ENCODE results near the gene FILIP1L. TPM values are rescaled to one million over a fixed set of nuclear protein-coding genes. Genes with fewer than 3 reads are reported as not detected.

Gene FILIP1L
- polyA plus RNA-seq, 1 of the 3 experiments (the other 2 are of a cell fraction) = 26.8 TPM

DNA sequence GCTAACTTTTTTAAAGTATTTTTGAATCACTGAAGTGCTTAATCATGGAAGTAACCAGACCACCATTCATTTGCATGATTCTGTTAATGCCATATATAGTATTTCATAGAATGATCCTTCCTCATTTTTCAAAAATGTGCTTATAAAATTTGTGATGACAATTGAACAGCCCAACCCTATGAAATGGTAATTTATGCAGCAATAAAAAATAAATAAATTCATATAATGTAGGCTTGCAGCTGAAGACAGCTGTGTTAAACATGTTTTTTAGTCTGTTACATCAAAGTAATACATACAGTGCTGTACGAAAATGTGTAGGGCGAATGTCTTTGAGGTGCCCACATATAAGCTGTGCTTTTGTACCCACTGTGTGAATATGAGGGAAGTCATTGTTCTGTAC, 131.7 kb downstream of the FILIP1L start:
- Histone ChIP-seq H3K9me3 (no peaks in the 10 kb centered on the region), H2AFZ (ENCODE audit: low read depth) (no peak overlapping the region), H3K4me1 (ENCODE audit: control insufficient read depth in 1 of 2, insufficient read depth in 2 of 2, low read depth in 1 of 2, low read length in 1 of 2) (no peaks in the 10 kb centered on the region), H3K36me3 (replicated peaks in 1 of 2; ENCODE audit: control insufficient read depth in 1 of 2, insufficient read depth in 2 of 2, low read length in 1 of 2) (no peaks in the 10 kb centered on the region), H3F3A (replicated peaks; ENCODE audit: insufficient read depth) (no peaks in the 10 kb centered on the region), H3K9ac (no peak overlapping the region), H4K20me1 (ENCODE audit: insufficient read depth) (no peaks in the 10 kb centered on the region), H3K79me2 (ENCODE audit: insufficient read depth) (no peaks in the 10 kb centered on the region), H3K4me3 (ENCODE audit: low read depth in 2 of 2, low read length in 1 of 2) (no peak overlapping the region), H3K4me2 (no peak overlapping the region), H3K9me2 (no peaks in the 10 kb centered on the region), H3K27ac (ENCODE audit: low read depth in 2 of 2, low read length in 1 of 2) (no peak overlapping the region), H3K27me3 (ENCODE audit: insufficient read depth) (no peaks in the 10 kb centered on the region)
- WGBS (ENCODE audit: low lambda C conversion rate) = 92% methylated on average over 2 of the region's 2 CpGs
- TF ChIP-seq YY1 (IDR thresholded peaks at IDR 0.05; ENCODE audit: low read depth) = no peak
- TF ChIP-seq FOSL2 (IDR thresholded peaks at IDR 0.05; ENCODE audit: borderline replicate concordance, low read depth) = no peak
- TF ChIP-seq, protein P1, sequence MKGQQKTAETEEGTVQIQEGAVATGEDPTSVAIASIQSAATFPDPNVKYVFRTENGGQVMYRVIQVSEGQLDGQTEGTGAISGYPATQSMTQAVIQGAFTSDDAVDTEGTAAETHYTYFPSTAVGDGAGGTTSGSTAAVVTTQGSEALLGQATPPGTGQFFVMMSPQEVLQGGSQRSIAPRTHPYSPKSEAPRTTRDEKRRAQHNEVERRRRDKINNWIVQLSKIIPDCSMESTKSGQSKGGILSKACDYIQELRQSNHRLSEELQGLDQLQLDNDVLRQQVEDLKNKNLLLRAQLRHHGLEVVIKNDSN (IDR thresholded peaks at IDR 0.05; ENCODE audit: borderline replicate concordance, low read depth) = no peak
- TF ChIP-seq FOXM1 (IDR thresholded peaks at IDR 0.05; ENCODE audit: low read depth) = no peak
- TF ChIP-seq EZH2phosphoT487 (IDR thresholded peaks at IDR 0.05; ENCODE audit: borderline replicate concordance, low read depth) = no peak
- TF ChIP-seq, protein P2, sequence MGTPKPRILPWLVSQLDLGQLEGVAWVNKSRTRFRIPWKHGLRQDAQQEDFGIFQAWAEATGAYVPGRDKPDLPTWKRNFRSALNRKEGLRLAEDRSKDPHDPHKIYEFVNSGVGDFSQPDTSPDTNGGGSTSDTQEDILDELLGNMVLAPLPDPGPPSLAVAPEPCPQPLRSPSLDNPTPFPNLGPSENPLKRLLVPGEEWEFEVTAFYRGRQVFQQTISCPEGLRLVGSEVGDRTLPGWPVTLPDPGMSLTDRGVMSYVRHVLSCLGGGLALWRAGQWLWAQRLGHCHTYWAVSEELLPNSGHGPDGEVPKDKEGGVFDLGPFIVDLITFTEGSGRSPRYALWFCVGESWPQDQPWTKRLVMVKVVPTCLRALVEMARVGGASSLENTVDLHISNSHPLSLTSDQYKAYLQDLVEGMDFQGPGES (IDR thresholded peaks at IDR 0.05; ENCODE audit: low read depth, low read length) = no peak
- no peak for TF ChIP-seq NRF1 (IDR thresholded peaks at IDR 0.05; ENCODE audit: low read depth, low read length)
- TF ChIP-seq TEAD4 (IDR thresholded peaks at IDR 0.05; ENCODE audit: borderline replicate concordance, insufficient read depth) = no peak
- TF ChIP-seq, protein P3, sequence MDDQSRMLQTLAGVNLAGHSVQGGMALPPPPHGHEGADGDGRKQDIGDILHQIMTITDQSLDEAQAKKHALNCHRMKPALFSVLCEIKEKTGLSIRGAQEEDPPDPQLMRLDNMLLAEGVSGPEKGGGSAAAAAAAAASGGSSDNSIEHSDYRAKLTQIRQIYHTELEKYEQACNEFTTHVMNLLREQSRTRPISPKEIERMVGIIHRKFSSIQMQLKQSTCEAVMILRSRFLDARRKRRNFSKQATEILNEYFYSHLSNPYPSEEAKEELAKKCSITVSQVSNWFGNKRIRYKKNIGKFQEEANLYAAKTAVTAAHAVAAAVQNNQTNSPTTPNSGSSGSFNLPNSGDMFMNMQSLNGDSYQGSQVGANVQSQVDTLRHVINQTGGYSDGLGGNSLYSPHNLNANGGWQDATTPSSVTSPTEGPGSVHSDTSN (IDR thresholded peaks at IDR 0.05) = no peak
- no peak for TF ChIP-seq RXRA (IDR thresholded peaks at IDR 0.05; ENCODE audit: borderline replicate concordance, low read depth)
- TF ChIP-seq GABPA (IDR thresholded peaks at IDR 0.05; ENCODE audit: low read depth) = no peak
- TF ChIP-seq SMC3 (IDR thresholded peaks at IDR 0.05; ENCODE audit: low read depth, low read length) = no peak
- POLR2A ChIA-PET = no interaction called here
- CTCF ChIA-PET = no interaction called here
- no peak for DNase-seq

DNA sequence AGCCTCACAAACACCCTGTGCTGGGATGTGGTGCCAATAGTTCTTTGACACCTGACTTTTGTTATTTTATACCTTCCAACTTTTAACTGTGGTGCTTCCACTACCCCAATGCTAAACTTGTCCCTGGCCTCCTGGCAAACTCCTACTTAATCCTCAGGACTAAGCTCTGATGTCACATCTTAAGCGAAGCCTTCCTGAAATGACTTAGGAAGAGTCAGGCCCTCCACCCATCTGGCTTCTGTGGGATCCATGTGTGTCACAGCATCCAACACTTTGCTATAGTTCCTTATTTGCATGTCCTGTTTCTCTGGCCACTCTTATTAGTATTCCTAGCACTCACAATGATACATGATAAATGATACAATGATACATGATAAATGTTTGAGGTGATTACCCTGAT, 133.2 kb downstream of the FILIP1L start:
- WGBS (ENCODE audit: low lambda C conversion rate) = 100% methylated on average over 1 of the region's 1 CpG
- ChIA-PET CTCF (no interaction called here), POLR2A (no interaction called here)
- H3K4me3 ChIP-seq (ENCODE audit: low read depth in 2 of 2, low read length in 1 of 2) = no peak overlapping the region
- no peaks in the 10 kb centered on the region for H3K79me2 ChIP-seq (ENCODE audit: insufficient read depth)
- H3K4me2 ChIP-seq = no peak overlapping the region
- H3K4me1 ChIP-seq (ENCODE audit: control insufficient read depth in 1 of 2, insufficient read depth in 2 of 2, low read depth in 1 of 2, low read length in 1 of 2) = no peaks in the 10 kb centered on the region
- TF ChIP-seq JUND (IDR thresholded peaks at IDR 0.05) (no peak), TCF12 (IDR thresholded peaks at IDR 0.05) (no peak), NFIC (IDR thresholded peaks at IDR 0.05; ENCODE audit: borderline replicate concordance) (no peak), NRF1 (IDR thresholded peaks at IDR 0.05; ENCODE audit: low read depth, low read length) (no peak), RCOR1 (IDR thresholded peaks at IDR 0.05; ENCODE audit: low read length) (no peak), GABPA (IDR thresholded peaks at IDR 0.05; ENCODE audit: low read depth) (no peak), ELF1 (IDR thresholded peaks at IDR 0.05) (no peak), POLR2AphosphoS5 (IDR thresholded peaks at IDR 0.05; ENCODE audit: low read depth, low read length) (no peak), SIN3A (IDR thresholded peaks at IDR 0.05; ENCODE audit: borderline replicate concordance, low read depth, low read length) (no peak), TAF1 (IDR thresholded peaks at IDR 0.05; ENCODE audit: borderline replicate concordance, low read depth, low read length) (no peak), MXI1 (IDR thresholded peaks at IDR 0.05; ENCODE audit: low read depth, low read length) (no peak)
- TF ChIP-seq, protein P1 (IDR thresholded peaks at IDR 0.05; ENCODE audit: borderline replicate concordance, low read depth) = no peak
- TF ChIP-seq, protein P3 (IDR thresholded peaks at IDR 0.05) = no peak
- TF ChIP-seq, protein P2 (IDR thresholded peaks at IDR 0.05; ENCODE audit: low read depth, low read length) = no peak
- H2AFZ ChIP-seq (ENCODE audit: low read depth) = no peak overlapping the region
- H4K20me1 ChIP-seq (ENCODE audit: insufficient read depth) = no peaks in the 10 kb centered on the region
- no peaks in the 10 kb centered on the region for H3F3A ChIP-seq (replicated peaks; ENCODE audit: insufficient read depth)
- H3K27me3 ChIP-seq (ENCODE audit: insufficient read depth) = no peaks in the 10 kb centered on the region
- H3K9me3 ChIP-seq = no peaks in the 10 kb centered on the region
- no peak overlapping the region for H3K9ac ChIP-seq
- no peaks in the 10 kb centered on the region for H3K9me2 ChIP-seq
- H3K36me3 ChIP-seq (replicated peaks in 1 of 2; ENCODE audit: control insufficient read depth in 1 of 2, insufficient read depth in 2 of 2, low read length in 1 of 2) = no peaks in the 10 kb centered on the region
- no peak for DNase-seq
- no peak overlapping the region for H3K27ac ChIP-seq (ENCODE audit: low read depth in 2 of 2, low read length in 1 of 2)

Data from SK-N-SH (cell line).